Osteoblast (primary cell): ENCODE measurements around the gene HIKESHI. TPM values are rescaled to one million over a fixed set of nuclear protein-coding genes. Genes with fewer than 3 reads are reported as not detected.

Experiments
- DNase-seq: peaks from one replicate; pipeline ENCODE4 v3.0.0; 2011; ENCODE audit warnings: low spot score, mixed read lengths; ENCODE audit not compliant: insufficient read length; ENCODE audit errors: missing footprints
- H2AFZ ChIP-seq: 2 replicates; pipeline ENCODE4 v1.6.0; 2011; ENCODE audit warnings: mild to moderate bottlenecking, low read length
- H3K27ac ChIP-seq: 2 replicates; pipeline ENCODE4 v1.5.1; 2011; ENCODE audit warnings: mild to moderate bottlenecking, low read depth, low read length, moderate library complexity
- H3K27me3 ChIP-seq: 2 replicates; pipeline ENCODE4 v1.6.0; 2012; ENCODE audit warnings: mild to moderate bottlenecking, control low read depth, inconsistent platforms, low read length, moderate library complexity; ENCODE audit not compliant: insufficient read depth
- H3K36me3 ChIP-seq: 2 replicates; pipeline ENCODE4 v1.5.1; 2011; ENCODE audit warnings: mild to moderate bottlenecking, low read length, control low read depth, moderate library complexity; ENCODE audit not compliant: insufficient read depth
- H3K4me1 ChIP-seq: 2 replicates; pipeline ENCODE4 v1.5.1; 2011; ENCODE audit warnings: mild to moderate bottlenecking, low read length, control low read depth, moderate library complexity; ENCODE audit not compliant: insufficient read depth
- H3K4me2 ChIP-seq: 2 replicates; pipeline ENCODE4 v1.6.0; 2011; ENCODE audit warnings: mild to moderate bottlenecking, low read length; ENCODE audit not compliant: insufficient read depth
- H3K4me3 ChIP-seq: fragments of 200-600 bp; sonication (generic); 3 replicates; pipeline ENCODE4 v1.5.1; 2012; ENCODE audit warnings: mild to moderate bottlenecking, low read length, inconsistent platforms; ENCODE audit not compliant: insufficient read depth
- H3K79me2 ChIP-seq: 2 replicates; pipeline ENCODE4 v1.6.0; 2012; ENCODE audit warnings: mild to moderate bottlenecking, low read length, control low read depth, inconsistent platforms; ENCODE audit not compliant: insufficient read depth
- H3K9me3 ChIP-seq: 2 replicates; pipeline ENCODE4 v1.5.1; 2011; ENCODE audit warnings: low read depth, low read length, control low read depth
- H4K20me1 ChIP-seq: 2 replicates; pipeline ENCODE4 v1.6.0; 2012; ENCODE audit warnings: mild to moderate bottlenecking, low read length, control low read depth; ENCODE audit not compliant: insufficient read depth
- total RNA-seq: library from RNA; depleted of rRNA; stranded (reverse); fragments of >200 nt; gene quantifications from 2 replicates; pipeline ENCODE4 v1.2.3, GENCODE V29; 2012
- TF ChIP-seq, protein P1 (sequence below): IDR thresholded peaks from 2 replicates; pipeline ENCODE4 v1.5.1; 2011; ENCODE audit warnings: mild to moderate bottlenecking, low read depth, low read length, moderate library complexity; ENCODE audit errors: extremely low read depth

Gene HIKESHI
- total RNA-seq, 1 donor, result 65.9 TPM

DNA sequence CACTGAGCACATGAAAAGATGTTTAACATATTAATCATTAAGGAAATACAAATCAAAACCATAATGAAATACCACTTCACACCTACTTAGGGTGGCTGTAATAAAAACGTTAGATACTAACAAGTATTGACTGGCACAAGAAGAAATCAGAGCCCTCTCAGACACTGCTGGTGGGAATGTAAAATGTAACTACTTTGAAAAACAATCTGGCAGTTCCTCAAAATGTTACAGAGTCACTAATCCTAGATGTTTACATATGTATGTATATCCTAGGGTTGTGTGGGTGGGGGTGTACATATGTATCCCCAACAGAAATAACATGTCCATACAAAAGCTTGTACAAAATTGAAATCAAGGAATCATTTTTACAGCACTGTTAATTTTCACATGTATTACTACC, 42.3 kb upstream of the HIKESHI start:
- Histone ChIP-seq H3K4me3 (no peak overlapping the region), H3K4me1 (no peaks in the 10 kb centered on the region), H3K79me2 (peaks cover 24% of the 10 kb centered on the region), H3K9me3 (no peaks in the 10 kb centered on the region), H3K4me2 (no peak overlapping the region), H3K36me3 (peaks cover 10% of the 10 kb centered on the region), H3K27me3 (no peaks in the 10 kb centered on the region), H3K27ac (no peak overlapping the region), H4K20me1 (no peaks in the 10 kb centered on the region), H2AFZ (no peak overlapping the region)
- TF ChIP-seq, protein P1, sequence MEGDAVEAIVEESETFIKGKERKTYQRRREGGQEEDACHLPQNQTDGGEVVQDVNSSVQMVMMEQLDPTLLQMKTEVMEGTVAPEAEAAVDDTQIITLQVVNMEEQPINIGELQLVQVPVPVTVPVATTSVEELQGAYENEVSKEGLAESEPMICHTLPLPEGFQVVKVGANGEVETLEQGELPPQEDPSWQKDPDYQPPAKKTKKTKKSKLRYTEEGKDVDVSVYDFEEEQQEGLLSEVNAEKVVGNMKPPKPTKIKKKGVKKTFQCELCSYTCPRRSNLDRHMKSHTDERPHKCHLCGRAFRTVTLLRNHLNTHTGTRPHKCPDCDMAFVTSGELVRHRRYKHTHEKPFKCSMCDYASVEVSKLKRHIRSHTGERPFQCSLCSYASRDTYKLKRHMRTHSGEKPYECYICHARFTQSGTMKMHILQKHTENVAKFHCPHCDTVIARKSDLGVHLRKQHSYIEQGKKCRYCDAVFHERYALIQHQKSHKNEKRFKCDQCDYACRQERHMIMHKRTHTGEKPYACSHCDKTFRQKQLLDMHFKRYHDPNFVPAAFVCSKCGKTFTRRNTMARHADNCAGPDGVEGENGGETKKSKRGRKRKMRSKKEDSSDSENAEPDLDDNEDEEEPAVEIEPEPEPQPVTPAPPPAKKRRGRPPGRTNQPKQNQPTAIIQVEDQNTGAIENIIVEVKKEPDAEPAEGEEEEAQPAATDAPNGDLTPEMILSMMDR, result no peak
- DNase-seq, result no peak

DNA sequence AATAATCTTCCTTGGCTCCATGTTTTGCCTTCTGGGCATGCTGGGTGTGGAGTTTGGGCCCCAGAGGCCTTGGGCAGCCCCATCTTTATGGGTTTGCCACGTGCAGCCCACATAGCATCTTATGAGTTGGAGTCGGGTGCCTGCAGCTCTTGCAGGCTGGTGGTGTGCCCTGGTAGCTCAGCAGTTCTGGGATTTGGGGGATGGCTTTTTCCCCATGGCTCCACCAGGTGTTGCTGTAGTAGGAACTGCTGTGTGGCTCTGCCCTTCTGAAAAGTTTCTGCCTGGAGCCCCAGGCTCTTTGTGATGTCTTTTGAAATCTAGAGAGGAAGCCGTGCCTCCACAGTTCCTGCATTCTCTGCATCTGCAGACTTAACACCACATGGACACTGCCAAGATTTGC, 40.7 kb upstream of the HIKESHI start:
- H3K27me3 ChIP-seq, result no peaks in the 10 kb centered on the region
- H3K4me3 ChIP-seq, result no peak overlapping the region
- H3K4me2 ChIP-seq, result no peak overlapping the region
- H4K20me1 ChIP-seq, result no peaks in the 10 kb centered on the region
- no peak overlapping the region for H2AFZ ChIP-seq
- H3K4me1 ChIP-seq, result no peaks in the 10 kb centered on the region
- no peak overlapping the region for H3K27ac ChIP-seq
- no peaks in the 10 kb centered on the region for H3K9me3 ChIP-seq
- H3K79me2 ChIP-seq, result peaks cover 13% of the 10 kb centered on the region
- peaks cover 12% of the 10 kb centered on the region for H3K36me3 ChIP-seq
- no peak for DNase-seq
- TF ChIP-seq, protein P1, result no peak

DNA sequence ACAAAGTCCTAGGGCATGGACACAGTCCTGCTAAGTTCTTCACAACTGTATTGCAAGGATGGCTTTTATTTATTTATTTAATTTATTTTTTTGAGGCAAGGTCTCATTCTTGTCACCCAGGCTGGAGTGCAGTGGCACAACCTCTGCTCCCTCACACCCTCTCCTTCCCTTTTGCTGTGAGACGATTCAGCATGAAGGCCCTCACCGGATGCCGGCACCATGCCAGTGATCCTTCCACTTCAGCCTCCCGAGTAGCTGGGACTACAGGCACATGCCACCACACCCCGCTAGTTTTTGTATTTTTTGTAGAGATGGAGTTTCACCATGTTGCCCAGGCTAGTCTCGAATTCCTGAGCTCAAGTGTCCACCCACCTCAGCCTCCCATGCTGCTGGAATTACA, 39.7 kb upstream of the HIKESHI start:
- TF ChIP-seq, protein P1, result no peak
- Histone ChIP-seq H3K79me2 (peaks cover 6% of the 10 kb centered on the region), H3K4me3 (no peak overlapping the region)

DNA sequence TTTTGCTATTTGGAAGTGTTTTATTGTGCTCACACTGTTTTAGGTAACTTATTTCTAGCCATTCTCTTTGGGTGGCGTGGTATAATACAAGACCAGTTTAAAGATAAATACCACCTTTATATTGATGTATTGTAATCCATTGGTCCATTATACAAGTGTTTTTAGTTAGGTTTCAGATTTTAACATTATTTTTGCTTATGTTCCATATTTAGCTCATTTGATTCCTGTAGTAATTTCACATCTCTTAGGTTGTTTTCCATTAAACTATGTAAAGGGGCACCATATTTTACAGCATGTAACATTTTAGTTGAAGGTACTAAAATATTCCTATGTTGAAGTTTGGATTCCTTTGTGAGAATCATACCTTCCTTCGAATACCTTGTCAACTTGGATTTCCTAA, 37.4 kb upstream of the HIKESHI start:
- Histone ChIP-seq H3K4me1 (no peaks in the 10 kb centered on the region), H3K9me3 (no peaks in the 10 kb centered on the region), H4K20me1 (no peaks in the 10 kb centered on the region), H3K79me2 (peaks cover 8% of the 10 kb centered on the region), H3K27ac (no peak overlapping the region), H3K4me3 (no peak overlapping the region), H3K4me2 (no peak overlapping the region), H3K27me3 (no peaks in the 10 kb centered on the region), H3K36me3 (peaks cover 7% of the 10 kb centered on the region), H2AFZ (no peak overlapping the region)
- TF ChIP-seq, protein P1, result no peak
- DNase-seq, result no peak

More for the DNA sequence above, 39.7 kb upstream of the HIKESHI start:
- Histone ChIP-seq H4K20me1 (no peaks in the 10 kb centered on the region), H3K4me2 (no peak overlapping the region), H2AFZ (no peak overlapping the region), H3K27ac (no peak overlapping the region), H3K9me3 (no peaks in the 10 kb centered on the region), H3K4me1 (no peaks in the 10 kb centered on the region), H3K36me3 (peaks cover 12% of the 10 kb centered on the region), H3K27me3 (no peaks in the 10 kb centered on the region)
- no peak for DNase-seq
